ENCODE data around the gene QPCTL.
"Not testable (repeated sequence)": the region's sequence is repeated elsewhere in the genome, so short reads cannot be mapped to it uniquely, and the experiment has no call there.

QPCTL gene

GRCh38 chr19:45716359-45717130, 24.1 kb downstream of the QPCTL start:
- FAIRE-seq, result no peak
- no peak for DNase-seq (ENCODE audit: insufficient read length, low spot score)

GRCh38 chr19:45717131-45717982, 24.9 kb downstream of the QPCTL start:
- FAIRE-seq, result peak; percentile 100

DNA sequence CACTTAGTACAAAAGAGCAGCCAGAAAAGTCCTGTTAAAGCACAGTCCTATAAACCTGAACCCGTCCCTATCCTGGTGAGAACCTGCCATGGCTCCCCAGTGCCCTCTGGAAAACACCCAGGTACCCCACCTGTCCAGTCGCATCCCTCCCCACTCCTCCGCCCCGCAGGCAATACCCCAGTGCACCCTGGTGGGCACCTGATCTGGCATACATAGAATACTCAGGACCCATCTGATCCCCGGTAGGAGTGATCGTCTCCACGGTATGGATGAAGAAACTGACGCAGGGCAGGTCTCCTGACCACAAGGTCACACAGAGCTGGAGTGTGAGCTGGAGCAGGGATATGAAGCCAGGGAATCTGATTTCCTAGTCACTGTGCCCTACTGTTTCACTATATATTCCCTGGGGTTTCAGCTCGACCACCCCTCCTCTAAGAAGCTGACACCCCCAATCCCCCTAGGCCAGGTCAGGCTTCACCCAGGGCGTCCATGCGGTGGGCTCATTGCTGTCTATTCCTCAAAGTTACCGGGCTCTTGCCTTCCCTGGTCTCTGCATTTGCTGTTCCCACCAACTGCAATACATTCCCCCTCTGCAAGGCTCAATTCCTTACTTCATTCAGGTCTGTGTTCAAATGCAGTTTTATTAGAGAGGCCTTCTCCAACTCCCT, 25.7 kb downstream of the QPCTL start:
- FAIRE-seq (no peak), DNase-seq (ENCODE audit: insufficient read length, low spot score) (no peak)

More at GRCh38 chr19:45717131-45717982, 24.9 kb downstream of the QPCTL start:
- DNase-seq (ENCODE audit: insufficient read length, low spot score), result peak; percentile 97

GRCh38 chr19:45720065-45720464, 27.6 kb downstream of the QPCTL start:
- FAIRE-seq; DNase-seq (ENCODE audit: insufficient read length, low spot score): not testable (repeated sequence)

DNA sequence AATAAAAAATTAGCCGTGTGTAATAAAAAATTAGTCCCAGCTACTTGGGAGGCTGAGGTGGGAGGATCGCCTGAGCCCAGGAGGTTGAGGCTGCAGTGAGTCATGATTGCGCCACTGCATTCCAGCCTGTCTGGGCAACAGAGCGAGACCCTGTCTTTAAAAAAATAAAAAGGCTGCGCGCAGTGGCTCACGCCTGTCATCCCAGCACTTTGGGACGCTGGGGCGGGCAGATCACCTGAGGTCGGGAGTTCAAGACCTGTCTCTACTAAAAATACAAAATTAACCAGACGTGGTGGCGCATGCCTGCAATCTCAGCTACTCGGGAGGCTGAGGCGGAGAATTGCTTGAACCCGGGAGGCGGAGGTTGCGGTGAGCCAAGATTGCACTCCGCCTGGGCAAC, 36.2 kb downstream of the QPCTL start:
- not testable (repeated sequence) for FAIRE-seq; DNase-seq (ENCODE audit: insufficient read length, low spot score)

DNA sequence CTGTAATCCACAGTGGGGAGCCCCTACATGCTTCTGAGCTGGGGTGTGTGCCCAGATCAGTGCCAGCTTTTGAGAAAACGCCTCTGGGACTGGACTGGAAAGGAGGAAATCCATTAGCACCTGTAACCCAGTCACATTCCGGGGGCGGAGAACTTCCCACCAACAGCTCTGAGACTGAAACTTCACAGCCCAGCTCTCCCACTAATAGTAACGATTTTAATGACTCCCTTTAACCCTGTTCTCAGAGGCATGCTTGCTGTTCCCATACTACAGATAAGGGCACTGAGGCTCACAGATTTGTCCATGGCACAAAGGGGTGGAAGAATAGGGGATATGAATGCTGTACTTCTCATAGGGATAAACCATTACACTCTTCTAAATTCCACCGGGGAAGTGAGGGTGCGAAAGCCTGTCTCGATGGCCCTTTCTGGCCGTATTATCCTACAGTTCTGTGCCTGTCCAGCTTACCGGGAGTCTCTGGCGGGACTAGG, 37.4 kb downstream of the QPCTL start:
- FAIRE-seq, result peak; percentile 61
- DNase-seq (ENCODE audit: insufficient read length, low spot score), result no peak

GRCh38 chr19:45730368-45731288, 38.2 kb downstream of the QPCTL start, which contains the start of gene FBXO46:
TSS of gene FBXO46 (minus strand) at chr19:45730896. CDS start at chr19:45713495, 17,401 bp downstream.
- FAIRE-seq (peak; percentile 100), DNase-seq (ENCODE audit: insufficient read length, low spot score) (peak; percentile 96)

- no peak for FAIRE-seq
- no peak for DNase-seq (ENCODE audit: insufficient read length, low spot score)
Measured at GRCh38 chr19:45733160-45733810, 40.8 kb downstream of the QPCTL start, which contains the start of gene MEIOSIN. TSS of gene MEIOSIN (plus strand) at chr19:45733439. CDS start at chr19:45735377, 1,938 bp downstream.

DNA sequence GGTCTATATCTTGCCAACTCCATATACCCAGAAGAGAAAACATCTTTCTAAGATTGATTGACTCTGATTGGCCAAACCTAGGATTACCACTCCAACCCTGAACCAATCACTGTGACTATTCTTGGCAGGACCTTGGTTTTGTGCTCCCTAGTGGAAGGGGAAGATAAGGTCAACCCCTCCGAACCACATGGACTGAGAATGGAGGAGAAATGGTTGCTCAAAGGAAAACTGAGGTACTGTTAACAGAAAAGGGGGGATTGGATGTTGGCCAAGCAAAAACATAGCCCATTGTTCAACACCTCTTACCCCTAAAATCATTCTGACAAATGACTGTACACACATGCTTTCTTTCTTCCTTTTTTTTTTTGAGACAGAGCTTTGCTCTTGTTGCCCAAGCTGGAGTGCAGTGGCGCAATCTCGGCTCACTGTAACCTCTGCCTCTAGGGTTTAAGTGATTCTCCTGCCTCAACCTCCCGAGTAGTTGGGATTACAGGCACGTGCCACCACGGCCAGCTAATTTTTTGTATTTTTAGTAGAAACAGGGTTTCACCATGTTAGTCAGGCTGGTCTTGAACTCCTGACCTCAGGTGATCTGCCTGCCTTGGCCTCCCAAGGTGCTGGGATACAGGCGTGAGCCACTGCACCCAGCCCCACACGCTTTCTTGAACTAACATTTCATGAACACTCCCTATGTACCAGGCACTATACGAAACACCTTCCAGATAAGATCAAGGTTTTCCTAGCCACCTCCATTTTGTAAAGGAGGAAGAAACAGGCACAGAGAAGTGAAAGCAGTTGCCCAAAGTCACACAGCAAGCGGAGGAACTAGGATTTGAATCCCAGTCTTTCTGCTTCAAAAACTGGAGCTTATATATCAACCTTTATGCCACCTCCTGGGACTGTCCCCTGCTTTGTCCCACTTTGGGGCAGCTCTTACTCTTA, 47.3 kb downstream of the QPCTL start:
- DNase-seq (ENCODE audit: insufficient read length, low spot score) (no peak), FAIRE-seq (no peak)

DNA sequence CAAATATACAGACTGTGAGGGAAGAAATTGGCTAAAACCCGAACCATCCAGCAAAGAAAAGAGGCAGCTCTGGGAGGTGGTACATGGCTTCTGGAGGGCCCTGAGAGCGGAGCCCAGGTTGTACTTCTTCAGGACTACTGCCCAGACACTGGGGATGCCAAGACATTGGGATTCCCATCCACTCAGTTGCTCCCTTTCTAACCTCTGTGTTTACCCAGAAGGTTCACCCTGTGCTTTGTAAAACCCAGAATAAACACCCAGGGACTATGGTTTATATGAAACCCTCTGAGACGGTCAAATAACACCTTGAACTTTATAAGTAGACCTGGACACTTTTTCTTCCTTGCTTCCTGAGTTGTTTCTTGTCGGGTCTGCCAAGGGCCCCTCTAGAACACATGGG, 50.5 kb downstream of the QPCTL start:
- no peak for DNase-seq (ENCODE audit: insufficient read length, low spot score)
- no peak for FAIRE-seq

- FAIRE-seq, result no peak
Measured at GRCh38 chr19:45745606-45746005, 53.1 kb downstream of the QPCTL start.

GRCh38 chr19:45746866-45747265, 54.4 kb downstream of the QPCTL start:
- DNase-seq (ENCODE audit: insufficient read length, low spot score) (no peak), FAIRE-seq (no peak)

More at GRCh38 chr19:45745606-45746005, 53.1 kb downstream of the QPCTL start:
- no peak for DNase-seq (ENCODE audit: insufficient read length, low spot score)

DNA sequence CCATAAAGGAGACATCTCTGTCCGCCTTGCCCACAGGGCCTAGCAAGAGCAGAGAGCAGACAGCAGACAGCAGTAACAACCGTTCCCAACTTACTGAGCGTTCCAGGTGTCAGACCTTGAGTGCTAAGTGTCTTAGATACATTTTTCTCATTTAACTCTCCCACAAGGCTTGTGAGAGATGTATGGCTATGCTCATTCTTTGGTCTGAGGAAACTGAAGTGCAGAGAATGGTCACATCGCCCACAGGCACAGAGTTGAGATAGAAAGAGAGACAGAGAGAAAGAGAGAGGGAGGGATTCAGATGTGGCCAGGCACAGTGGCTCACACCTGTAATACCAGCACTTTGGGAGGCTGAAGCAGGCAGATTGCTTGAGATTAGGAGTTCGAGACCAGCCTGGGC, 55.0 kb downstream of the QPCTL start:
- FAIRE-seq (no peak), DNase-seq (ENCODE audit: insufficient read length, low spot score) (no peak)

DNA sequence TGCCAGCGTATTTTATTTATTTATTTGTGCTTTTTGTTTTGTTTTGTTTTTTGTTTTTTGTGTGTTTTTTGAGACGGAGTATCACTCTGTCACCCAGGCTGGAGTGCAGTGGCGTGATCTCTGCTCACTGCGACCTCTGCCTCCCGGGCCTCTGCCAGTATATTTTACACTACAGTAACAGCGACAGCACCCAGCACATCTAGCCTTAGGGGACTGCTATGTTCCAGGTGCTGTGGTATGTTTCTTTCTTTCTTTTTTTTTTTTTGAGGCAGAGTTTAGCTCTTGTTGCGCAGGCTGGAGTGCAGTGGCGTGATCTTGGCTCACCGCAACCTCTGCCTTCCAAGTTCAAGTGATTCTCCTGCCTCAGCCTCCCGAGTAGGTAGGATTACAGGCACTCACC, 59.0 kb downstream of the QPCTL start:
- not testable (repeated sequence) for FAIRE-seq; DNase-seq (ENCODE audit: insufficient read length, low spot score)

GRCh38 chr19:45752639-45753038, 60.2 kb downstream of the QPCTL start:
- DNase-seq (ENCODE audit: insufficient read length, low spot score), result no peak
- no peak for FAIRE-seq

GRCh38 chr19:45753548-45753947, 61.1 kb downstream of the QPCTL start:
- FAIRE-seq, result no peak
- no peak for DNase-seq (ENCODE audit: insufficient read length, low spot score)

Measured in GM19239 (cell line).